ENCODE measurements around the gene MORN1.

Gene MORN1

DNA sequence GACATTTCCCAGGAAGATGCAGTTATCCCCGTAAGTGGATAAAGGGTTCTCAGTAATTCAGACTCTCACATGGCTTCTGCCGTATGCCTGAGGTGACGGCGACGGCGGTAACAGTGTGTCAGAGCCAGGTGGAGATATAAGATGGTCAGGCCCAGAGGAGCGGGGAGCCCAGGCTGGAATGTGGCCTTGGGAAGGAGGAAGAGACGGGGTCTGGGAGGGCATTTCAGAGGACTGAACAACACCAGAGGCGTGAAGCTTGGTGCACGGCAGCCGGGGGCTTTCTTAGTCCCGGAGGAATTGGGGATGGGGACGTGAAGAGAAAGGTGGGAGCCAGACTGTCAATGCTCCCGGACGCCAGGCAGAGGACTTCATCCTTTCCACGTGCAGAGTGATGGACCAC lies 1.3 kb upstream of the MORN1 start:
- no peak for DNase-seq (ENCODE audit: low read depth)
- peak overlapping the region; percentile 97 for H3K4me3 ChIP-seq (ENCODE audit: low read depth, low read length)

DNA sequence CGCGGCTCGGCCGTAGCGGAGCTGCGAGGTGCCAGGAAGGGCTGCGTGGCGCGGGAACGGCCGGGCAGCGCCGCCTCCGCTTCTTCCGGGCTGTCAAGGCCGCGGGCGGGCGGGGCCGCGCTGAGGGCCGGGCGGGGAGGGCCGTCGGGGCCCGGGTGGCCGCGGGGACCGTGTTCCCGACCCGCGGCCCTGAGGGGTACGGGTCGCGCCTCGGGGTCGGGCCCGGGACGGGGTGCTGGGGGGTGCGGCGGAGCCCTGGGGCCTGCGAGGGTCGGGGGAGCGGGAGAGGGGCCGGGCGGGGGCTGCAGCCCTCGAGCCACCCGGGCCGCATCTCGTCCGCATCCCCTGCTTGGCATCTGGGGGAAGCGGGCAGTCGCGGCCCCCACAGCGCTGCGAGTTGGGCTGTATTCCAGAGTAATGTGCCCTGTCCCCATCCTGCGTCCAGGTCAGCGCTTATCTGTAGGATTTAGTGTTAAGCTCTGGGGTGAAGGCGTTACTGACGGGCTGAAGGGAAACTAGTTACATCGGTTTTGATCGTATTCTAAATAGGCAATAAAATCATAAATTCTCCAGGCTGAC lies 666 bp upstream of the MORN1 start:
- peak overlapping the region; percentile 97 for H3K4me3 ChIP-seq (ENCODE audit: low read depth, low read length)
- no peak for DNase-seq (ENCODE audit: low read depth)

DNA sequence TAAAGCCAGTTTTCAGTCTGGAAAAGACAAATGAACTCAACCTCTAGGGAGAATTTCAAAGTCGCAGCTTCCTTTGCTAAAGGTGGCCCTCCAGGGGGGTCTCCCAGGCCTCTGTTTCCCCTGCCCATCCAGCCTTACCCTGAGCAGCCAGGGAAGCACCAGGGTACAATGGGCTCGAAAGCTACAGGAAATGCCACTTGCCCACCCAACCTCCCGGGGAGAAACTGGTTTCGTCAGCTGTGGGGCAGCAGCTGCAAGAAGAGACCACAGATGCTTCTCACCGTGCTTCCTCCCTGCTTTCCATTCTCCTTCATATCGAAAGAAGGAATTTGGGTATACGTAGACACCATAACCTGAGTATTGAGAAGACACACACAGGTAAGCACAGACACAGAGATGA lies 1.7 kb downstream of the MORN1 start:
- no peak overlapping the region for H3K4me3 ChIP-seq (ENCODE audit: low read depth, low read length)
- no peak for DNase-seq (ENCODE audit: low read depth)

DNA sequence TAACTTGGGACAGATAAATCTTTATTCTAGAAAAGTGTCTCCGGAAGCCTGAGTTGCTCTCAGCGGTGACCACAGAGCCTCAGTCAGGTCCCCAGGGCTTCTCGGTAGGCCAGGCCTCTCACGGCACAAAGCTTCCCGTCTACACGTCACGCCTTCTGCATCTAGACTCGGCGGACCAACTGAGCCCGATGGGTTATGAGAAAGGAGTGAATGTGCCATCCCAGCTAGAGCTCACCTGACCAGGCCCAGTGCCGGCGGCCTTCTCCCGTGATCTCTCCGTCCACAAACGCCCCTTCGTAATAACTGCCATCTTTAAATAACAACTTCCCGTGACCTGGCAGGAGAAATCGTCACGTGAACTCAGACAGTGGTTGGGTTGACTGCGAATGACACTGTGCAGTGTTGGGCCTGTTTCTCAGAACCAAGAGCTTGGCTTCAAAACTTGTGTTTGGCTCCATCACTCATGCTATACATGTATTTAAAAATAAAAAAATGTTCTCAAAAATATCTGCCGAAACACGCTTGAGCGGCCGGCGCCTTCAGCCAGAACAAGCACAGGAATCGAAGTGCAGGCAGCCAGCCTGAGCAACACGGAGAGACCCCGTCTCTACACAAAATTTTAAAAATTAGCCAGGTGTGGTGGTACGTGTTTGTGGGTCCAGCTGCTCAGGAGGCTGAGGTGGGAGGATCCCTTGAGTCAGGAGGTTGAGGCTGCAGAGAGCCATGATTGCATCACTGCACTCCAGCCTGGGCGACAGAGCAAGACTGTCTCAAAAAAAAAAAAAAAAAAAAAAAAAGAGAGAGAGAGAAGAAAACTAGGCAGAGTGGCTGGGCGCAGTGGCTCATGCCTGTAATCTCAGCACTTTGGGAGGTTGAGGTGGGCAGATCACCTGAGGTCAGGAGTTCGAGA lies 3.1 kb downstream of the MORN1 start:
- no peak overlapping the region for H3K4me3 ChIP-seq (ENCODE audit: low read depth, low read length)
- DNase-seq (ENCODE audit: low read depth): no peak

DNA sequence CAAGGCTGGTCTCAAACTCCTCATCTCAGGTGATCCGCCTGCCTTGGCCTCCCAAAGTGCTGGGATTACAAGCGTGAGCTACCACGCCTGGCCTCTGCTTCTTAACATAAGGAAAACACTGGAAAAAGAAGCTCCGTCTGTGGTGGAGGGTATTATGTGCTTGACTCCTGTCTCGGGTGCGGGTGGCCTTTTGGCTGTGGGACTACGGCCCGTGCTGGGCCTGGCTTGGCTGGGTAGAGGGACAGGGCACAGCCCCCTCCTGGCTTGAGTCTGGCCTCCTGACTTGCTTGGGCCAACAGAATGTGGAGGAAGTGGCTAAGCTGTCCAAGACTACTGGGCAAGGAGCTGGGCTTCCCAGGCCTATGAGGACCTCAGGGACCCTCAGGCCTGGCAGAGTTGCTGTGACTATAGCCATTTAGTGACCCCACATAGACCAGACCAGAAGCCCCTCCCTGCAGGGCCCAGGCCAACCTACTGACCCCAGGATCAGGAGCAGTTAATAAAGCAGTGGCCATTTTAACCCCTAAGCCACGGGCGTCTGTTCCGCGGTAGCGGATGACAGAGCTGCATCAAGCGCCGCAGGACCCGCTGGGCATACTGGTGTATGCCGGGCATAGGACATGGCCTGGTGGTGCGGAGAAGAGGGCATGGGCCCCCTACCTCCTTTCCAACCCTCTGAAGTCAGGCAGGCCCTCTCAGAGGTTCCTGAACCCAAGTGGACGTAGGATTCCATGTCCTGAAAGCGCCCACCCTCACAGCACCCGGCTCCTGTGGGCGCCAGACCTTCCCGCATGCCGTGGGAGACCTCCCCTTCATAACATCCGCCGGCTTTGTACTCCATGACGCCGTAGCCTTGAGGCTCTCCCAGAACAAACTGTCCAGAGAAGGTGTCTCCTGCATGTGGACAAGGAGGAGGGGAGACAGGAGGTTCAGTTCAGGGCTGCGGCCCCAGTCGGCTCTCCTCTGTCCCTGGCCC lies 4.4 kb downstream of the MORN1 start:
- no peak overlapping the region for H3K4me3 ChIP-seq (ENCODE audit: low read depth, low read length)
- DNase-seq (ENCODE audit: low read depth): no peak

DNA sequence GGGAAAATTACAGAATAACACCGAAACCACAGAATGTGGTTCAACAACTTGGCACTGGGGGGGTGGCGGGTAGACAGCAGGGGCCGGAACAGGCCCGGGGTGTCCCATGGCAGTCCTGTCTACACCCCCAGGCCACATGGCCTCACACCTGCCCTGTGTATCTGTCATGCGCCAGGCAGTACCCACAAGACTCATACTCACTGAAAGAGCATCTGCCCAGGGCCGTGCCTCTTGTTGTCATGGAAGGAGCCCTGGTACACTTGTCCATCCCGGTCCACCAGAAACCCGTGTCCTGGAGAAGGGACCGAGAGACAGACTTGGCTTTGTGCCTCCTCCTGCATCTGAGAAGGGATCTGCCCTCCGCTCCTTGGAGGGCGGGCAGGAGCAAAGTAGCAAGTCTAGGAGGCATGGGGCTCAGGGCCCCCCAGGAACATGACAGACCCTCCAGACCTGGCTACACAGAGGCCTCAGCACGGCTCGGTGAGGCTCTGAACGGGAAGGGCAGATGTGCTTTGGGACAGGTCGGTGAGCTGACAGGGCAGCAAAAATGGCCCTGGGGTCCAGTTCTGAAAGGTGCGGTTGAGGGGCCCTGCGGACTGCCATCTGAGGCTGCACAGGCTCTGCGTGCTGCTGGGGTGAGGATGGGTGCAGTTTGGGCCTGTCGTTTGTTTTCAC lies 5.6 kb downstream of the MORN1 start:
- DNase-seq (ENCODE audit: low read depth): no peak
- no peak overlapping the region for H3K4me3 ChIP-seq (ENCODE audit: low read depth, low read length)

DNA sequence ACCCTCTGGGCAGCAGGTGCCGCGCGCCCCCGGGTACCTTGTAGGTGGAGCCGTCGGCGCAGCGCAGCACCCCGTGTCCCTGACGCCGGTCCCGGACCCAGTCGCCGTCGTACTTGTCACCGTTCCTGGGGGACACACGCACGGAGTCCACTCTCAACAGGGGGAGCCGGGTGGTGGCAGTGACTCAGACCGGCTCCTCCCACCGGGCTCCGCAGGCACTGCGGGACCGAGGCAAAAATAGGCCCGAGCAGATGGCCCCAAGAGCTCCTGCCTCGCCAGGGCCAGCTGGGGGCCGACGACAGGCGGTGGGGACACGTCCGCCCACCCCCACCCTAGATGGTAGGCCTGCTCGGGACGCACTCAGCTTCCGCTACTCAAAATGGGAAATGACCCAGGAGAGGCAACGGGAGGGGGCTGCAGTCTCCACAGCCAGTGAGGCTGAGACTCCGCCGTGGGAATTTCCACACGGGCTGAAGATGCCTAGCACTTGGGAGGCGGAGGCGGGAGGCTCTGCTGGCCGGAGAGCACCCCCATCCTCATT lies 6.3 kb downstream of the MORN1 start:
- no peak for DNase-seq (ENCODE audit: low read depth)

DNA sequence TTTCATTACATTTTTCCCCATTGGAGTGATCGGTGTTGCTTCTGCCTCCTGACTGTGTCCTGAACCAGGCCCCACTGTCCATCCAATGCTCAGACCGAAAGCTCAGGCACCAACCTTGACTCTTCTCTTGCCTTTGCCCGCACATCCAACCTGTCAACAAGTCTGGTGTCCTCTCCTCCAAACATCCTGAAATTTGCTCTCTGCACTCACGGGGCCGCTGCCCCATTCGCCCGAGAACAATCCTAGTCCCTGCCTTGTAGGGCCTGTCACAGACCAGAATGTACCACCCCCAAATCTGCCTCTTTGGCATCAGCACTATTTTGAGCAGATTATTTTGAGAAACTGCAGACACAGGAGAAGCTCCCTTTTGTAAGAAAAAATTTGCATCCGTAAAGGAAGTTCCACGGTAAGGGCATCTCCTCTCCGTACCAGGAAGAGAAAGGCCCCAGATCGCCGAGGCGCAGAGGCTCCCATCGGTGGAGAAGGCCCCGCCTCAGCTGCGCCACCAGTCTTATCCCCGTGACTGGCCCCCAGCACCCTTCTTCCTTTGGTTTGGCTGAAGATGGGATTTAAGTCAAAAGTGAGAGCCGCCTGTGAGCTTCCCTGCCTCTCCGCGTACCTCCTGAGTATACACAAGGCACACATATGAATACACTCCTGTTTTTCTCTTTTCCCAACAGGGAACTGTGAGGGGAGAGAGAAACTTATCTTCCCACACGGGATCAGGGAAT lies 7.1 kb downstream of the MORN1 start:
- DNase-seq (ENCODE audit: low read depth): no peak
- H3K4me3 ChIP-seq (ENCODE audit: low read depth, low read length): no peak overlapping the region

More for the DNA sequence above, 6.3 kb downstream of the MORN1 start:
- no peak overlapping the region for H3K4me3 ChIP-seq (ENCODE audit: low read depth, low read length)

DNA sequence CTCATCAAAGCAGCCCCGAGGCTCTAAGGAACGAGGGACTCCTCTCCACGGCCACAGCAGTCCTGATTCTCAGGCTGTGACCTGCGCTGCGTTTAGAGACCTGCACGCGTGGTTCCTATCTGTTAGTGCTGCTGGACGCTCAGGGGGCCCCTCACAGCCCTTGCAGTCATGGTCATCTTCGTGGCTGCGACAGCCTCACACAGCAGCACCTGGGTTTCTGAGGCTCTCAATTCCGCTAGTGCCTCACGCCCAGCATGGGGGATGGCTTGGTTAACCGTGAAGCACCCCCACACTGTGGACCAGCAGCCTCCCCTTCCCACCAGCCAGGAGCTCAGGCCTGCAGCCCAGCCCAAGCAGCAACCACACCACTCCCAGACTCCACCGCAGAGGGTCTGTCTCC lies 7.8 kb downstream of the MORN1 start:
- H3K4me3 ChIP-seq (ENCODE audit: low read depth, low read length): no peak overlapping the region
- no peak for DNase-seq (ENCODE audit: low read depth)

DNA sequence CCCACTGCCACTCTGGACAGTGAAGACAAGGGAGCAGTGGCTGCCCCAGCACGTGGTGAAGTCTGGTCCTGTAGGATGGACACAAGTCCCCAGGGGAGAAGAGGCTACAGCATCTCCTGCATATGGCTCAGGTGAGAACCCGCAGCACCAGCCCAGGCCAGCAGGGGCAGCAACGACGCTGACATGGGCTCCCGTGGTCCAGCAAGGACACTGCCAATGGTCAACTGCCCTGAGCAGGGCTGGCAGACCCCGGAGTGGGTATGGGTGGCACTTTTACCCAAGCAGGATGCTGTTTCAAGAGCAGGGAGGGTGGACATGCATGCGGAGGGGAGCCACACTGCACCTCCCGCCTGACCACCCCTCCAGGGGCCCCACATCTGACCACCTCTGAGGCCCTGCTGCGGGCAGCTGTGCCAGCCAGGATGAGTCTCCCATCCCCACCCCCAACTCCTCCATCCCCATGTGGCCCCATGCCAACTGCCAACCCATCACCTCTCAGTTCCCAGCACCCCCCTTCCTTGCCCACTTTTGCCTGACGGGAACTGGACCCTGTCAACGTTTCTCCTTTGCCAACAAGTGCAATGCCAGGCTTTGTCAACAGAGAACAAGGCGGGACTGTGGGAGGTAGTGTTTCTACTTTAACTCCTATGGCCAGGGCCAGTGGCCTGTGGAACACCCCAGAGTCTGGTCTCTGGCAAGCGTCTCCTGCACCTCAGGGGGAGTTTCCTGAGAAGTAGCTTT lies 8.6 kb downstream of the MORN1 start:
- no peak for DNase-seq (ENCODE audit: low read depth)
- H3K4me3 ChIP-seq (ENCODE audit: low read depth, low read length): no peak overlapping the region

DNA sequence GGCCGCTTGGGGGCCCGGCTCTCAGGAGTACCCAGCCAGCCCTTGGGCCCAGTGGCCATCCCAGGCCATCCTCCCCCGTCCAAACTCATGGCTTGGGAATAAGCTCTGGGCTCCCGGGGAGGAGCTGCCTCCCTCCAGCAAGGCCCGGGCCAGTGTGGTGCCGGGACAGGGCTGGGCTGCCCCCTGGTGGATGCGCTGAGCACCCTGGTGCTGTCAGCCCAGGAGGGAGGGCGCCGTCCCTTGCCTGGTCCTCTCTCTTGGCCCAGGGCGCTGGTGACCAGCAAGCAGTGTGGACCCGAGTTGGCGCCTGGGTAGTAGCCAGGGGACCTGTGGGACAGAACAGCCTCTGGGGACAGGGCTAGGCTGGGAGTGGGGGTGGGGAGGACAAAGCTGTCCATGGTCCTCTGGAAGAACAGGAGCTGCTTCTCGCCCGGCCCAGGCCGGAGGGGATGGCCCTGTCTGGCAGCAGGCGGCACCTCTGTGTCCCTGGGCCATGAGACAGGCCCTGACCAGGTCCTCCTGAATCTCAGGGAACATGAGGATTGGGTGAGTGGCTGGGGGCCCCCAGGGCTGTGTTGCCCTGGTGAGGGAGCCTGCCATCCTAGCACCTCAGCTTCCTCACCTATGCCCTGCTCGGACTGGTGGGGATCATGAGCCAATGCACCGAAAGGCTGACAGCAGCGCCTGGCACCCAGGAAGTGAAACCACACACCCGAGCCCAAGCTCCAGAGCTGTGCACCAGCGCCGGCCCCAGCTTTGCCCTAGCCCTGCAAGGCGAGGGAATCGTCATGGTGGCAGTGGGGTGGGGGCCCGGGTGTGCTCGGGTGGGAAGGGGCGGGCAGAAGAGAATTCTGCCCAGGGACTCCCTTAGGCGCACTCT lies 9.4 kb downstream of the MORN1 start:
- DNase-seq (ENCODE audit: low read depth): peak; percentile 22
- H3K4me3 ChIP-seq (ENCODE audit: low read depth, low read length): no peak overlapping the region

DNA sequence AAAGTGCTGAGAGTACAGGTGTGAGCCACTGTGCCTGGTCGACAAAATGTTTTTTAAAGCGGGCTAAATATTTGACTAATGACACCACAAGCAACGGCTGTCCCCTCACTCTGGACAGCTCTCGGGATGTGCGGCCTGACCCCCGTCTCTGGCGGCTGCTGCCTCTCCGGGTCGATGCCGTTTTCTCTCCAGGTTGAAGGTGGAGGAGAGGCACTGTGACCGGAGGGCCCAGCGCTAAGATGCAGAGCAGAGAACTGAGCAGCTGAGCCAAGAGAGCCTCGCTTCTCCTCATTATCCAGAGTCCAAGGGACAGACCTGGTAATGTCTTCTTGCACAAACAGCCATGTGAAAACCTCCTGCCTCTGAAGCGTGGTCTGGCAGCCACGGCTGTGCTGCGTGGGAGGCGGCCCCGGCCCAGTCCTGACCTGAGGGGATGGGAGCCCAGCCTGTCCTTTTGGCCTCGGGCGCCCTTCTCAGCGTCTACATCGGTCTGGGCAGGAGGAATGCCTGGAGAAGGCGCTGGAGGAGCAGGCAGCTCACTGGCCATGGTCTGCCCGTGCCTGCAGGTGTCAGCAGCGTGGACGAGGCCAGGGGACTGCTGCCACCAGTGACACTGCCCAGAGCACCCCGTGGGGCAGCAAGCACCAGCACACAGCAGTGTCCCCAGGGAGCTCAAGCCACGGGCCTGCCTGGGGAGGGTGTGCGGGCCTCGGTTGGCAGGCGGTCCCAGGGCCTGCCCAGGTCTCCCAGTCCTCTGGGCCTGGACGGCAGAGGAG lies 10.3 kb downstream of the MORN1 start:
- H3K4me3 ChIP-seq (ENCODE audit: low read depth, low read length): no peak overlapping the region
- DNase-seq (ENCODE audit: low read depth): no peak

DNA sequence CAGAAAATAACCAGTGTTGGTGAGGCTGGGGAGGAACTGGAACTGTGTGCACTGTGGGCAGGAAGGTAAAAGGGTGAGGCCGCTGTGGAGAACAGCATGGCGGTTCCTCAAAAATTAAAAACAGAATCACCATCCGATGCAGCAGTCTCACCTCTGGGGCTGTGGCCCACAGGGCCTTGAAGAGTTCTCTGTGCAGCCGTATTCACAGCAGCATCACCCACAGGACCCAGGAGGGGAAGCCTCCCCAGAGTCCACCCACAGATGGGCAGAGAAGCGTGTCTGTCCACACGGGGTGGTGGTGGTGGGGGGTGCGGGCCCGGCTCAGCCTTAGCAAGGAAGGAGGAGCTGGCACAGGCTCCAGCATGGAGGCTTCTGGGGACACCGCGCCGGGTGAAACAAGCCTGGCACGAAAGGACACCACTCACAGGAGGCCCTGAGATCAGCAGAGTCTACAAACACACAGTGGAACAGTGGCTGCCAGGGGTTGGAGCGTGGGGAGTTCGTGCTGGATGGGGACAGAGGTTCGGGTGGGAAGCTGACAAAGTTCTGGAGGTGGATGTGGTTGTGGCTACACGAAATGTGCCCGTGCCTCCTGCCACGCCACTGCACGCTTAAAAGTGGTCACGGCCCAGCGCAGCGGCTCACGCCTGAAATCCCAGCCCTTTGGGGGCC lies 11.5 kb downstream of the MORN1 start:
- H3K4me3 ChIP-seq (ENCODE audit: low read depth, low read length): no peak overlapping the region

DNA sequence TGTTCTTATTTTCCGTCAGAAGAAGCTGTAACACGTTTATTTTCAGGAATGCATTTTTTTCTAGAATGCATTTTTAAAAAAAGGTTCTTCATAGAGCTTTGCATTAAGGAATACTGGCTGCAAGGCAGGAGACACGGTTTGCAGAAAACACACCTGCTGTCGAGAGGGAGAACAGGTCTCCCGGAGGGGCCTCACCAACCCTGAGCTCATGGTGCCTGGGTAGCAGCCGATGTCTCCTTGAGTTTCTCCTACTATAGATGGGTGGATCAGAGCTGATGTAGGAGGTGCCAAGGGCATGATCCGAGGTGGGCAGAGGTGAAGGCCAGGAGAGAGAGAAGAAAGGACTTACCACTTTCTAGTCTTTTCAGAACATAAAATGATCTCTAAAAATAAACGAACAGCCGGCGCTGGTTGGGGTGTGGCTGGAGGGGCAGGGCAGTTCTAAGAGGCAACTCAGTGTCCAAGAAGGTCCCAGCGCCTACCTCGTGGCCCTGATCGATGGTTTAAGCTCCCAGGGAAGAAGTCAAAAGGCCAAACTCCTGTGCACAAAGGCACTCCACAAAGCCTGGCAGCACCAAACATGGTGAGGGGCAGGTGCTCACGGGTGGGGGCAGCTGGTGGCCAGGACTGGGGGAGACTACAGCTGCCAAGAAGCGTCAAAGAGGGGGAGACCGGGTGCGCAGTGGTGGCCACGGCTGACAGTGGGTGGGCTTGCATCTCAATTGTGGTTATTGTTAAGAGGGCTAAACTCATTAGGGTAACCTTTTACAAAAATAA lies 12.2 kb downstream of the MORN1 start:
- DNase-seq (ENCODE audit: low read depth): no peak
- no peak overlapping the region for H3K4me3 ChIP-seq (ENCODE audit: low read depth, low read length)

More for the DNA sequence above, 11.5 kb downstream of the MORN1 start:
- DNase-seq (ENCODE audit: low read depth): no peak

DNA sequence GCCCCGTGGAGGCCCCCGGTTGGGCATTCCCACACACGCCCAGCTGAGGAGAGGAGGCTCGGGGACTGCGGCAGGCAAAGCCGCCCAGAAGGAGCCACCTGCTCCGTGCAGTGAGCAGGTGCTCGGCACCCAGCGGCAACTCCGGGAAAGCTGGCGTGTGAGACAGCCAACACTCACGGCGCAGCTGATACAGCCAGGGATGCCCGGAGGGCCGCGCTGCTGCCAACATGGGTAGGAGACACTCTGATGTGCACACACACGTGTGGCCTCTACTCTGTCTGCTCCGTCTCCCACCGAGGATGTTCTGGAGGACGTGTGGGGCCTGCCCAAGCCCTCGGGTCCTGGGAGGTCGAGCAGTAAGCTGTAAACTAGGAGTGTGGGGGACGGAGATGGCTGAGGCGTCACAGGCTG lies 12.9 kb downstream of the MORN1 start:
- DNase-seq (ENCODE audit: low read depth): no peak
- no peak overlapping the region for H3K4me3 ChIP-seq (ENCODE audit: low read depth, low read length)

Data from skeletal muscle cell (primary cell).